GM23248 (cell line): Measurements from ENCODE around the gene EXOG. TPM values are rescaled to one million over a fixed set of nuclear protein-coding genes. Genes with fewer than 3 reads are reported as not detected.

ENCODE experiments used
- DNase-seq: peaks from one replicate; pipeline ENCODE4 v3.0.0-alpha.2; 2015
- H2AFZ ChIP-seq: fragments of 200-600 bp; sonication (generic); 2 replicates; pipeline ENCODE4 v1.6.1; 2016; ENCODE audit warnings: antibody characterized with exemption
- H3F3A ChIP-seq: fragments of 200-600 bp; sonication (generic); 2 replicates; pipeline ENCODE4 v1.6.1; 2016; ENCODE audit warnings: mild to moderate bottlenecking, antibody characterized with exemption, mixed run types; ENCODE audit not compliant: insufficient read depth
- H3K27ac ChIP-seq: fragments of 200-600 bp; sonication (generic); 2 replicates; pipeline ENCODE4 v1.5.1; 2016; ENCODE audit warnings: mild to moderate bottlenecking
- H3K27me3 ChIP-seq: fragments of 200-600 bp; sonication (generic); replicated peaks from 2 replicates; pipeline ENCODE4 v1.6.1; 2016; ENCODE audit warnings: mild to moderate bottlenecking; ENCODE audit not compliant: insufficient read depth
- H3K36me3 ChIP-seq: fragments of 200-600 bp; sonication (generic); 2 replicates; pipeline ENCODE4 v1.6.1; 2016; ENCODE audit warnings: low read depth, mild to moderate bottlenecking
- H3K4me1 ChIP-seq: fragments of 200-600 bp; sonication (generic); 2 replicates; pipeline ENCODE4 v1.6.1; 2016; ENCODE audit warnings: mild to moderate bottlenecking; ENCODE audit not compliant: insufficient read depth
- H3K4me2 ChIP-seq: fragments of 200-600 bp; sonication (generic); one replicate; pipeline ENCODE4 v1.6.1; 2016; ENCODE audit warnings: mild to moderate bottlenecking; ENCODE audit not compliant: unreplicated experiment
- H3K4me3 ChIP-seq: fragments of 200-600 bp; sonication (generic); 2 replicates; pipeline ENCODE4 v1.5.1; 2016; ENCODE audit warnings: mild to moderate bottlenecking
- H3K79me2 ChIP-seq: fragments of 200-600 bp; sonication (generic); 2 replicates; pipeline ENCODE4 v1.6.1; 2016; ENCODE audit warnings: mild to moderate bottlenecking; ENCODE audit not compliant: insufficient read depth
- H3K9ac ChIP-seq: fragments of 200-600 bp; sonication (generic); 2 replicates; pipeline ENCODE4 v1.6.1; 2016; ENCODE audit warnings: mild to moderate bottlenecking
- H3K9me2 ChIP-seq: fragments of 200-600 bp; sonication (generic); 2 replicates; pipeline ENCODE4 v1.6.1; 2016; ENCODE audit warnings: mixed run types, mild to moderate bottlenecking, moderate library complexity; ENCODE audit not compliant: insufficient read depth
- H3K9me3 ChIP-seq: fragments of 200-600 bp; sonication (generic); one replicate; pipeline ENCODE4 v1.6.1; 2017; ENCODE audit warnings: low read depth
- H4K20me1 ChIP-seq: fragments of 200-600 bp; sonication (generic); 2 replicates; pipeline ENCODE4 v1.6.0; 2016; ENCODE audit not compliant: insufficient read depth
- EZH2 ChIP-seq: fragments of 200-600 bp; sonication (generic); IDR thresholded peaks from 2 replicates; pipeline ENCODE4 v1.6.1; 2018; ENCODE audit warnings: antibody characterized with exemption, mild to moderate bottlenecking; ENCODE audit not compliant: insufficient read depth, poor library complexity, severe bottlenecking
- EZH2phosphoT487 ChIP-seq: fragments of 200-600 bp; sonication (generic); IDR thresholded peaks from 2 replicates; pipeline ENCODE4 v1.6.1; 2018; ENCODE audit warnings: antibody characterized with exemption, moderate library complexity, mild to moderate bottlenecking, low read depth; ENCODE audit not compliant: insufficient read depth
- WGBS, 2 experiments: methylation state at CpG; one replicate each; pipeline ENCODE4 v1.1.6; 2015 to 2017; ENCODE audit warnings: low lambda C conversion rate in 2 of 2, low coverage in 1 of 2; ENCODE audit errors: missing lambda C conversion rate in 2 of 2; 5-methylcytosine and 5-hydroxymethylcytosine counted together
- in situ Hi-C: fragments of 300-500 bp; cut with MboI; formaldehyde crosslinking; loops from 2 replicates; pipeline ENCODE4 v1.15.0; 2020
- polyA plus RNA-seq: library from polyadenylated mRNA; unstranded; fragments of >200 nt; fragmentation: Nextera tagmentation; extraction: Ambion mirVana; gene quantifications from 2 replicates; pipeline ENCODE4 v1.2.1, GENCODE V29; 2016
- total RNA-seq: library from RNA; depleted of rRNA; stranded (reverse); fragments of >200 nt; shearing (Covaris generic); gene quantifications from 2 replicates; pipeline ENCODE4 v1.2.3, GENCODE V29; 2014

Gene EXOG
- total and polyA plus RNA-seq, 2 experiments from 2014 or later, result 6.4 to 8.2 TPM

GRCh38 chr3:38476157-38476756, 19.9 kb upstream of the EXOG start:
- Histone ChIP-seq H3K9ac (no peak overlapping the region), H3F3A (no peaks in the 10 kb centered on the region)
- WGBS, 2 experiments, result 82 to 85% methylated on average over 4 of the region's 5 CpGs

GRCh38 chr3:38477057-38477820, 18.9 kb upstream of the EXOG start:
- in situ Hi-C loops, result loop anchor here (25.0 kb wide), 1 partner anchor 365 kb away; no protein-coding TSS in a partner anchor
- TF ChIP-seq EZH2, result no peak
- no peak for TF ChIP-seq EZH2phosphoT487

More at GRCh38 chr3:38476157-38476756, 19.9 kb upstream of the EXOG start:
- no peaks in the 10 kb centered on the region for H3K79me2 ChIP-seq
- DNase-seq, result no peak
- H3K4me3 ChIP-seq, result no peak overlapping the region
- H4K20me1 ChIP-seq, result no peaks in the 10 kb centered on the region
- H3K27me3 ChIP-seq, result no peaks in the 10 kb centered on the region
- no peaks in the 10 kb centered on the region for H3K9me3 ChIP-seq
- H2AFZ ChIP-seq, result no peak overlapping the region
- no peaks in the 10 kb centered on the region for H3K36me3 ChIP-seq
- H3K9me2 ChIP-seq, result no peaks in the 10 kb centered on the region
- no peak overlapping the region for H3K4me2 ChIP-seq
- in situ Hi-C loops, result loop anchor here (25.0 kb wide), 1 partner anchor 364 kb away; no protein-coding TSS in a partner anchor
- TF ChIP-seq EZH2phosphoT487 (no peak), EZH2 (no peak)
- H3K4me1 ChIP-seq, result no peaks in the 10 kb centered on the region
- H3K27ac ChIP-seq, result no peak overlapping the region

GRCh38 chr3:38477839-38478450, 18.2 kb upstream of the EXOG start:
- Histone ChIP-seq H2AFZ (no peak overlapping the region), H3K9ac (no peak overlapping the region), H3K9me2 (no peaks in the 10 kb centered on the region), H3K27me3 (no peaks in the 10 kb centered on the region), H3K79me2 (no peaks in the 10 kb centered on the region), H3K27ac (no peak overlapping the region), H3K4me1 (no peaks in the 10 kb centered on the region), H3K4me3 (no peak overlapping the region), H3K9me3 (no peaks in the 10 kb centered on the region), H4K20me1 (no peaks in the 10 kb centered on the region), H3F3A (no peaks in the 10 kb centered on the region), H3K4me2 (no peak overlapping the region), H3K36me3 (0 out of 2 replicates have a peak, but pooled peaks cover 3% of the 10 kb centered on the region)
- in situ Hi-C loops, result loop anchor here (25.0 kb wide), 1 partner anchor 366 kb away; no protein-coding TSS in a partner anchor
- 87 to 88% methylated on average over 15 of the region's 15 CpGs for WGBS, 2 experiments
- DNase-seq, result no peak
- TF ChIP-seq EZH2phosphoT487 (no peak), EZH2 (no peak)

More at GRCh38 chr3:38477057-38477820, 18.9 kb upstream of the EXOG start:
- H3K36me3 ChIP-seq, result 0 out of 2 replicates have a peak, but pooled peaks cover 3% of the 10 kb centered on the region
- H3K9me3 ChIP-seq, result no peaks in the 10 kb centered on the region
- WGBS, 2 experiments, result 80 to 82% methylated on average over 15 to 21 of the region's 21 CpGs
- no peaks in the 10 kb centered on the region for H3K27me3 ChIP-seq
- H2AFZ ChIP-seq, result no peak overlapping the region
- no peak overlapping the region for H3K4me2 ChIP-seq
- H3F3A ChIP-seq, result no peaks in the 10 kb centered on the region
- no peak overlapping the region for H3K4me3 ChIP-seq
- no peak overlapping the region for H3K9ac ChIP-seq
- H3K79me2 ChIP-seq, result no peaks in the 10 kb centered on the region
- H3K27ac ChIP-seq, result no peak overlapping the region
- no peaks in the 10 kb centered on the region for H3K4me1 ChIP-seq
- no peaks in the 10 kb centered on the region for H4K20me1 ChIP-seq
- no peaks in the 10 kb centered on the region for H3K9me2 ChIP-seq
- no peak for DNase-seq

- Histone ChIP-seq H3F3A (no peaks in the 10 kb centered on the region), H3K9ac (no peak overlapping the region), H3K36me3 (0 out of 2 replicates have a peak, but pooled peaks cover 3% of the 10 kb centered on the region), H2AFZ (no peak overlapping the region), H3K27me3 (no peaks in the 10 kb centered on the region), H3K27ac (no peak overlapping the region), H3K4me2 (no peak overlapping the region), H3K9me3 (no peaks in the 10 kb centered on the region), H3K4me1 (no peaks in the 10 kb centered on the region), H3K79me2 (no peaks in the 10 kb centered on the region), H3K4me3 (no peak overlapping the region), H3K9me2 (no peaks in the 10 kb centered on the region), H4K20me1 (no peaks in the 10 kb centered on the region)
- TF ChIP-seq EZH2phosphoT487 (no peak), EZH2 (no peak)
- no peak for DNase-seq
- 83 to 94% methylated on average over 7 to 9 of the region's 9 CpGs for WGBS, 2 experiments
- in situ Hi-C loops, result loop anchor here (25.0 kb wide), 1 partner anchor 367 kb away; no protein-coding TSS in a partner anchor
Measured at GRCh38 chr3:38478901-38479300, 17.2 kb upstream of the EXOG start.
